Astrocyte (in vitro differentiated cells and primary cell): Measurements from ENCODE around the gene B3GNT4.

ENCODE experiments used
- CTCF ChIP-seq: IDR thresholded peaks from 2 replicates; pipeline ENCODE4 v1.5.1; 2011; ENCODE audit warnings: low read depth, mild to moderate bottlenecking, inconsistent platforms, low read length, moderate library complexity; ENCODE audit not compliant: insufficient read depth
- EZH2 ChIP-seq: IDR thresholded peaks from 2 replicates; pipeline ENCODE4 v1.6.1; 2012; ENCODE audit warnings: mild to moderate bottlenecking, low read length, inconsistent platforms; ENCODE audit not compliant: insufficient read depth

GRCh38 chr12:122172262-122172939 is 31.1 kb upstream of the B3GNT4 start:
- TF ChIP-seq CTCF (no peak), EZH2 (no peak)
